KBM-7 (cell line): Measurements from ENCODE around the gene DNAH5.
"Not testable (repeated sequence)": the region's sequence is repeated elsewhere in the genome, so short reads cannot be mapped to it uniquely, and the experiment has no call there.

Experiments used
- DNase-seq: peaks from one replicate; pipeline ENCODE4 v3.0.0-alpha.2; 2015
- in situ Hi-C: fragments of 300-500 bp; cut with MboI; formaldehyde crosslinking; loops from 2 replicates; pipeline ENCODE4 v1.14.3; 2020; ENCODE audit warnings: low sequenced_read_pairs, low pct_unique_long_range_greater_than_20kb, mixed read lengths

Gene DNAH5

DNA sequence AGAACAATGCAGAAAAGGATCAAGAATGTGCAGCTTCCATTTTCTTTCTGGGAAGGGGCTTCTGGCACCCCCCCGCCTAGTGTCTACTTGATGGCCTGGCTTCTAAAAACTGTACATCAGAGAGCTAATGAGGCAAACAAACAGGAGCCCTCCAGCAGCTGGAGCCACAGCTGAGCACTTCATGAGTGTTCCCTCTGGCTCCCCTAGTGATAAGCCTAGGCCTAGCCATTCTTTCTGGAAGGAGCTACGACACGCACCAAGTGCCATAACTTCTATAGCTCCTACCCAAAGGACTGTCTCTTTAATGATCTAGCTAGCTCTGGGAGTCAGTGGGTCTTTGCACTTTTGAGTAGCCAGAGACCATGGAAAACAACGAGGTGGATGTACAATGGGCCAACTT lies 66.1 kb downstream of the DNAH5 start:
- DNase-seq, result no peak
- in situ Hi-C loops, result no loop called here

DNA sequence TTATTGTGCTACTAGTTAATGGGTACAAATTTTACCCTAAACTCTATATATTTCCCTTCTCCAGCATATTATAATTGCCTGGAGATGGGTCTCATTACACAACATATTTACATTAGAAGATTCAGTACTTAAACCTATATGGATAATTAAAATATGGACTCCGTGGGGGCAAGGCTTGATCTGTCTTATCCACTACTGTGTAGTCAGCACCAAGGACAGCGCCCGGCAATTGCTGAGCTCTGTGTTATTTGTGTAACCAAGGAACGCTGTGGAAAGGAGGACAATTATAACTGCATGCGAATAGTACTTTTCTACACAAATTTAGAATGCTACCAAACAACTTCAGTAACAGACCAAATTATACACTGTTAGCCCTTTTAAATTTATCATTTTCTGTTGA lies 77.7 kb downstream of the DNAH5 start:
- in situ Hi-C loops, result no loop called here
- peak; percentile 30 for DNase-seq

DNA sequence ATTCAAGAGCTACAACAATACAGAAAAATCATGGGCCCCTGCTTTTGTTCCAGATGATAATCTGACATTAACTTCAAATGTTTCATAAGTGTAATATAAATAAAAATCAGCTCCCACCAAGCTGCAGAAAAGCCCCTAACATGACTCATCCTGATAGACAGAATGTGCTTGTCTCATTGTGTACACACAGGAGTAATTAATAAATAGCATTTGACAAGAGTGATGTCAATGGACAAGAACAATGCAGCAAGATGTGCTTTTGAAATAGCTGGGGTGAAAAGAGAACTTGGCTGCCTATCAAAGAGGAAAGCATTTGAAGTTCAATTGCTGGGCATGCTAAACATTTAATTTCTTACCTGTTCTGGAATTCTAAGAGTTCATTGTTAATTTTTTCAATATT lies 79.2 kb downstream of the DNAH5 start:
- no peak for DNase-seq
- in situ Hi-C loops, result no loop called here

DNA sequence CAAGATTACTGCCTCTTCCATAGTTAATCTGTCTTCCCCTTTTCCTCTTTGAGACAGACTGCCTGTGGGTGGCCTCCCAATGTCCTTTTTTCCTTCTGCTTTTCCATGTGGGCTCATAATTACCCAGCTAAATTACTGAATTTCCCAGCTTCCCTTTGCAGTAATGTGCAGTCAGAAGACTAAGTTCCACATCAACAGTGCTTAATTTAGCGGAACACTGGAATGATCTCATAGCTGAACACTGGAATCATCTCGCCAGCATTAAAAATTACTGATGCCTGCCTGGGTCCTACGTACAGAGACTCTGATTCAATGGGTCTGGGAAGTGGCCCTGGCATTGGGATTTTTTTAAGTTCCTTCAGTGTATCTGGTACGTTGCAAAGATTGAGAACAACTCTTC lies 84.3 kb downstream of the DNAH5 start:
- in situ Hi-C loops, result no loop called here
- DNase-seq, result no peak

GRCh38 chr5:13859270-13860065 lies 85.0 kb downstream of the DNAH5 start:
- in situ Hi-C loops, result no loop called here
- no peak for DNase-seq

- DNase-seq, result no peak
- in situ Hi-C loops, result no loop called here
These were observed 101.2 kb downstream of the DNAH5 start for GRCh38 chr5:13843175-13843846.

DNA sequence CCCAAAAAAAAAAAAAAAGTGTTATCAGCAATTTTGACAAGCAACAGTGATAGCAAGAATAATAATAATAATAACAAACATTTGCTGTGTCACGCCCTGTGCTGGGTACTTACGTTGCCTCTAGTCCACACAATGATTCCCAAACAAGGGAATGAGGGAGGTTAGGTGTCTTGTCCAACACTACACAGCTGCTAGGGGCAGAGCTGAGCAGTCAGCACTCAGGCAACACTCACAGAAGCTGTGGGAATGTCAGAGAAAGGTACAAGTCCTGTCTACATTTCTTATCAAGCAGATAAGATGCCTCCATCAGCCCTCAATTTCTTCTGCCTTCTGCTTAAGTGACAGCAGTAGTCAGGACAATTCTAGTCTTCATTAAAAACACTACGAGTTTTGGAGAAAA lies 111.0 kb downstream of the DNAH5 start:
- in situ Hi-C loops, result no loop called here
- no peak for DNase-seq

GRCh38 chr5:13831351-13831750 lies 113.1 kb downstream of the DNAH5 start:
- in situ Hi-C loops, result no loop called here
- no peak for DNase-seq

DNA sequence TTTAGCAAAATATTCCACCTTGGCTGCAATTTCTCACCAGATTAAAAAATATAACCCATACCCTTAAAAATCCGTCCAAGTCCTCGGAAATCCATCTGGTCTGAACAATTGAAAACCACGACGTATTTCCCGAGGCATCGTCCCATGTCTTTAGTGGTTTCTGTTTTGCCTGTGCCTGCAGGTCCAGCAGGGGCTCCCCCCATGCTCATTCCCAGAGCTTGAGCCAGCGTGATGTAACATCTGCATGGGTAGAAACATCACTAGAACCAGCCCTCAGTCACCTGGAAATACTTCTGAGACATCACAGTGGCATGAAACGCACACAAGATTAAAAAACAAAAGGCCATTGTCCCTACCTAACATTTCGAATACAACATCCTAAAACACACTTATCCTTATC lies 114.0 kb downstream of the DNAH5 start:
- no peak for DNase-seq
- in situ Hi-C loops, result no loop called here

- no peak for DNase-seq
- in situ Hi-C loops, result no loop called here
These were observed 123.1 kb downstream of the DNAH5 start for GRCh38 chr5:13821366-13821765.

GRCh38 chr5:13816126-13816525 lies 128.4 kb downstream of the DNAH5 start:
- no peak for DNase-seq
- in situ Hi-C loops, result no loop called here

DNA sequence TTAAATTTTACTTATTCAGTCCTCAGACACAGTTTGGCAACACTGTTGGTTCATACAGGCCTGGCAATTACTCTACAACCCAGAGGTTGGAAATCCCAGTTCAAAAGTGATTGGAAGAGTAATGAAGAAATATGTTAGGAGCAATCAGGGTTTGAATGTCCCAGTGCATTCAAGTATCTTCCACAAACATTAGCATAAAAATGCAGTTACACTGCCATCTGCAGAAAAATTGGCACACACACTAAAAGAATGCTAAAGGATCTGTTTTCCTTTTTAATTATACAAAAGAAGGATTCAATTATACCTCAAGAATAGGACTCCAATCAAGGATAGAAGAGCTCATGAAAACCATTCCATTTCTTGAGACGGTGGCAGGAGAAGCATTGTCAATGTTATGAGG lies 130.2 kb downstream of the DNAH5 start:
- DNase-seq, result no peak

GRCh38 chr5:13809921-13810320 lies 134.6 kb downstream of the DNAH5 start:
- no peak for DNase-seq
- in situ Hi-C loops, result no loop called here

More for the DNA sequence above, 130.2 kb downstream of the DNAH5 start:
- in situ Hi-C loops, result no loop called here

- DNase-seq, result no peak
- in situ Hi-C loops, result no loop called here
These were observed 140.2 kb downstream of the DNAH5 start for GRCh38 chr5:13804336-13804735.

- DNase-seq, in situ Hi-C loops: not testable (repeated sequence)
These were observed 145.9 kb downstream of the DNAH5 start for GRCh38 chr5:13798569-13798968.

- DNase-seq, result no peak
- in situ Hi-C loops, result no loop called here
These were observed 158.6 kb downstream of the DNAH5 start for GRCh38 chr5:13785781-13786415.

DNA sequence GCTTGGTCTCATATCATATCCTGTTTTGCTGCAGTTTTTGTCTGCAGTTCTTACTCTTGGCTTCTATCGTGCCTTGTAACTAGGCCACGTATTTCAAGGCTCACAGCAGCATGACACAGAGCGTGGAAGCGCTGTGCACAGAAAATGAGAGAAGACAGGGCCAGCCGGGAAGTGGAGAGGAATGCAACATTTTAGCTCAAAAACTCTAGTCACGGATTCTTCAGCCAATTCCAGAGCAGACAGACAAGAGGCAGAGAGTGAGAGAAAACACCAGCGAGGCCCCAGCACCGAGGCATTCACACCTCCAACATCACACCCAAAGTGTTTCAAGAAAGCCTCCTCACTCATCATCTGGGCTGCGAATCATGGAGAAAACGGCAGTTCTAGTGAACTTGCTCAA lies 160.8 kb downstream of the DNAH5 start:
- in situ Hi-C loops, result no loop called here
- no peak for DNase-seq

- no peak for DNase-seq
- in situ Hi-C loops, result no loop called here
These were observed 164.4 kb downstream of the DNAH5 start for GRCh38 chr5:13780081-13780480.

DNA sequence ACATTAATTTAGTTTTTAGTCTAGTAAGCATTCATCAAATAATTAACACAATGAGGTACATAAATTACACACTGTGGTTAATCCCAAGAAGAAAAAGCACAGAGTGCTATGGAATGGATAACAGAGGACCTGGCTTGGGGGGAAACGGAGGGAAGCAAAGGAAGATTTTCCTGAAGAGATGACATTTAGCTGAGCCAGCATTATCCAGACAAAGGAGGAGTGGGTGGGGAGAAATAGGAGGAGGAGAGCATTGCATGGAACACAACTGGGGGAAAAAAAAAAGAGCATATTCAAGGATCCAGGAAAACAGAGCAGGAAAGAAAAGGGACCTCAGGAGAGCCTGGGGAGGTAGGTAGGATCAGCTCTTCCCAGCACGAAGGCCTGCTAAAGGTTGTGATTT lies 170.8 kb downstream of the DNAH5 start:
- in situ Hi-C loops, result no loop called here
- no peak for DNase-seq

GRCh38 chr5:13771011-13771571 lies 173.4 kb downstream of the DNAH5 start:
- in situ Hi-C loops, result no loop called here
- no peak for DNase-seq
